ENCODE data around the gene FGGY. TPM values are rescaled to one million over a fixed set of nuclear protein-coding genes. Genes with fewer than 3 reads are reported as not detected.
"Not testable (repeated sequence)": the region's sequence is repeated elsewhere in the genome, so short reads cannot be mapped to it uniquely, and the experiment has no call there.

The FGGY gene
- total and polyA plus RNA-seq, 3 experiments from 2014 or later, result 5.3 to 7.9 (median 6.6) TPM

- Mint-ChIP-seq H3K4me3 (peak overlapping the region in 1 of 7 donors; percentile 45), H3K9me3 (peaks cover 0 to 7% (median 5%) of the 10 kb centered on the region in 5 donors), H3K4me1 (peaks cover 9 to 23% (median 12%) of the 10 kb centered on the region in 3 donors), H3K27me3 (peaks cover 0 to 3% of the 10 kb centered on the region in 2 donors), H3K27ac (peak overlapping the region in 1 of 8 donors; percentile 64), H3K36me3 (peaks cover 0 to 25% (median 4%) of the 10 kb centered on the region in 3 donors)
- DNase-seq, result no peak
- Histone ChIP-seq H3K27me3 (ENCODE audit: insufficient read depth, low read length, poor library complexity, severe bottlenecking) (no peaks in the 10 kb centered on the region), H3K4me1 (ENCODE audit: insufficient read depth, low read length) (peaks cover 8% of the 10 kb centered on the region), H3K4me3 (ENCODE audit: low read length) (no peak overlapping the region), H3K36me3 (ENCODE audit: insufficient read depth, low read length) (no peaks in the 10 kb centered on the region), H3K9me3 (ENCODE audit: low read length) (no peaks in the 10 kb centered on the region), H3K27ac (ENCODE audit: low read depth, low read length) (no peak overlapping the region)
- ChIA-PET CTCF (no interaction called here), POLR2A (no interaction called here)
These were observed 436.7 kb downstream of the FGGY start for GRCh38 chr1:59733443-59734141.

DNA sequence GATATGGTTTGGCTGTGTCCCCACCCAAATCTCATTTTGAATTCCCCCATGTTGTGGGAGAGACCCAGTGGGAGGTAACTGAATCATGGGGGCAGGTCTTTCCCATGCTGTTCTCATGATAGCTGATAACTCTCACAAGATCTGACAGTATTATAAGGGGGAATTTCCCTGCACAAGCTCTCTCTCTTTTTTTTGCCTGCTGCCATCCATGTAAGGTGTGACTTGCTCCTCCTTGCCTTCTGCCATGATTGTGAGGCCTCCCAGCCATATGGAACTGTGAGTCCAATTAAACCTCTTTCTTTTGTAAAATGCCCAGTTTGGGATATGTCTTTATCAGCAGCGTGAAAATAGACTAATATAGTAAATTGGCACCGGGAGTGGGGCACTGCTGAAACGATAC lies 439.0 kb downstream of the FGGY start:
- H3K9me3 Mint-ChIP-seq; H3K4me3 Mint-ChIP-seq; CTCF ChIA-PET; H3K4me3 ChIP-seq (ENCODE audit: low read length); H3K27me3 ChIP-seq (ENCODE audit: insufficient read depth, low read length, poor library complexity, severe bottlenecking); DNase-seq; H3K9me3 ChIP-seq (ENCODE audit: low read length); POLR2A ChIA-PET; H3K27me3 Mint-ChIP-seq; H3K4me1 ChIP-seq (ENCODE audit: insufficient read depth, low read length); H3K36me3 ChIP-seq (ENCODE audit: insufficient read depth, low read length); H3K27ac Mint-ChIP-seq; H3K27ac ChIP-seq (ENCODE audit: low read depth, low read length): not testable (repeated sequence)
- H3K36me3 Mint-ChIP-seq, result peaks cover 0 to 25% (median 4%) of the 10 kb centered on the region in 3 donors
- peaks cover 8 to 16% (median 9%) of the 10 kb centered on the region in 3 donors for H3K4me1 Mint-ChIP-seq

DNA sequence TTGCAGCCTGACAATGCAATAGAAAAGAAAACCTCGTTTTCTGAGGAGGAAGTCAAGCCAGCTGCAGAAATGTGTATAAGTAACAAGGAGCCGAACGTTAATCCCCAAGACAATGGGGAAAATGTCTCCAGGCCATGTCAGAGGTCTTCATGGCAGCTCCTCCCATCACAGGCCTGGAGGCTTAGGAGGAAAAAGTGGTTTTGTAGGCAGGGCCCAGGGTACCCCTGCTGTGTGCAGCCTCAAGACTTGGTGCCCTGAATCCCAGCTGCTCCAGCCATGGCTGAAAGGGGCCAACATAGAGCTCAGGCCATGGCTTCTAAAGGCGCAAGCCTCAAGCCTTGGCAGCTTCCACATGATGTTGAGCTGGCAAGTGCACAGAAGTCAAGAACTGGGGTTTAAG lies 439.9 kb downstream of the FGGY start:
- Histone ChIP-seq H3K4me3 (ENCODE audit: low read length) (no peak overlapping the region), H3K9me3 (ENCODE audit: low read length) (no peaks in the 10 kb centered on the region), H3K27me3 (ENCODE audit: insufficient read depth, low read length, poor library complexity, severe bottlenecking) (no peaks in the 10 kb centered on the region), H3K4me1 (ENCODE audit: insufficient read depth, low read length) (peaks cover 1% of the 10 kb centered on the region), H3K27ac (ENCODE audit: low read depth, low read length) (no peak overlapping the region), H3K36me3 (ENCODE audit: insufficient read depth, low read length) (no peaks in the 10 kb centered on the region)
- POLR2A ChIA-PET, result no interaction called here
- no peak for DNase-seq
- Mint-ChIP-seq H3K36me3 (peaks cover 0 to 25% (median 4%) of the 10 kb centered on the region in 3 donors), H3K4me3 (no peak overlapping the region), H3K27ac (no peak overlapping the region), H3K27me3 (peaks cover 0 to 3% of the 10 kb centered on the region in 2 donors), H3K4me1 (peaks cover 0 to 8% (median 1%) of the 10 kb centered on the region in 3 donors), H3K9me3 (peaks cover 0 to 7% (median 5%) of the 10 kb centered on the region in 5 donors)
- CTCF ChIA-PET, result no interaction called here

DNA sequence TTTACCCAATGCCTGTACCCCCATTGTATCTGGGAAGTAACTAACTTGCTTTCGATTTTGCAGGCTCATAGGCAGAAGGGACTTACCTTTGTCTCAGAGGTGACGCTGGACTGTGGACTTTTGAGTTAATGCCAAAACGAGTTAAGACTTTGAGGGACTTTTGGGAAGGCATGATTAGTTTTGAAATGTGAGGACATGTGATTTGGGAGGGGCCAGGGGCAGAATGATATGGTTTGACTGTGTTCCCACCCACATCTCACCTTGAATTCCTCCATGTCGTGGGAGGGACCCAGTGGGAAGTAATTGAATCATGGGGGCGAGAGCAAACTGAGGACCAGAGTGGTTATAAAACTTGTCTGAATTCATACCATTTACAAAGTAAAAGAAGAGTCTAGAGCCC lies 440.7 kb downstream of the FGGY start:
- no peak overlapping the region for H3K4me3 Mint-ChIP-seq
- CTCF ChIA-PET, result interaction anchor here (1.7 kb wide), 1 partner anchor 22 kb away, joined by 5 read pairs; no protein-coding TSS in a partner anchor

DNA sequence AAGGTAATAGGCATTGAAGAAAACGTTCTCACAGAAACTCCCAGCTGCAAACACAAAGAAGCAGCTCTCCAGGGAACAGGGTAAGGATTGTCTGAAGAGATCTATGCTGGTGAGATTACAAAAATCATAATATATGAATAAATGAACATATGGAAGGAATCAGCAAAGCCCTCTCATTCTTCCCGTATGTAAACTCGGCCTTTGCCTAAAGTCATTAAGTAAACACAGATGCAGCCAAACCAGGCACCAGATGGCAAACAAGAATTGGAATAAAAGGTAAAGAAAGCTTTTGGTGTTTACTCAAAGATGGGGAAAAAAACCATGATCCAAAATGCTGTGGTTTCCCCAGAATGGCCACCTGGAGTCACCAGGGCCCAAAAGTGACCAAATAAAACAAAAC lies 441.3 kb downstream of the FGGY start:
- Mint-ChIP-seq H3K9me3 (peaks cover 0 to 7% (median 5%) of the 10 kb centered on the region in 5 donors), H3K4me3 (no peak overlapping the region), H3K36me3 (peaks cover 0 to 25% (median 4%) of the 10 kb centered on the region in 3 donors), H3K4me1 (no peaks in the 10 kb centered on the region), H3K27ac (no peak overlapping the region), H3K27me3 (peaks cover 0 to 3% of the 10 kb centered on the region in 2 donors)
- ChIA-PET CTCF (interaction anchor here (1.7 kb wide), 1 partner anchor 21 kb away, joined by 5 read pairs; no protein-coding TSS in a partner anchor), POLR2A (no interaction called here)
- H3K4me1 ChIP-seq (ENCODE audit: insufficient read depth, low read length), result no peaks in the 10 kb centered on the region
- DNase-seq, result no peak
- no peaks in the 10 kb centered on the region for H3K36me3 ChIP-seq (ENCODE audit: insufficient read depth, low read length)
- no peak overlapping the region for H3K4me3 ChIP-seq (ENCODE audit: low read length)
- H3K27ac ChIP-seq (ENCODE audit: low read depth, low read length), result no peak overlapping the region
- no peaks in the 10 kb centered on the region for H3K9me3 ChIP-seq (ENCODE audit: low read length)
- no peaks in the 10 kb centered on the region for H3K27me3 ChIP-seq (ENCODE audit: insufficient read depth, low read length, poor library complexity, severe bottlenecking)

More for the DNA sequence above, 440.7 kb downstream of the FGGY start:
- Mint-ChIP-seq H3K27ac (no peak overlapping the region), H3K36me3 (peaks cover 0 to 25% (median 4%) of the 10 kb centered on the region in 3 donors), H3K9me3 (peaks cover 0 to 7% (median 5%) of the 10 kb centered on the region in 5 donors), H3K4me1 (no peaks in the 10 kb centered on the region), H3K27me3 (peaks cover 0 to 3% of the 10 kb centered on the region in 2 donors)
- Histone ChIP-seq H3K4me1 (ENCODE audit: insufficient read depth, low read length) (no peaks in the 10 kb centered on the region), H3K27ac (ENCODE audit: low read depth, low read length) (no peak overlapping the region), H3K9me3 (ENCODE audit: low read length) (no peaks in the 10 kb centered on the region), H3K4me3 (ENCODE audit: low read length) (no peak overlapping the region), H3K27me3 (ENCODE audit: insufficient read depth, low read length, poor library complexity, severe bottlenecking) (no peaks in the 10 kb centered on the region), H3K36me3 (ENCODE audit: insufficient read depth, low read length) (no peaks in the 10 kb centered on the region)
- DNase-seq, result no peak
- POLR2A ChIA-PET, result no interaction called here

DNA sequence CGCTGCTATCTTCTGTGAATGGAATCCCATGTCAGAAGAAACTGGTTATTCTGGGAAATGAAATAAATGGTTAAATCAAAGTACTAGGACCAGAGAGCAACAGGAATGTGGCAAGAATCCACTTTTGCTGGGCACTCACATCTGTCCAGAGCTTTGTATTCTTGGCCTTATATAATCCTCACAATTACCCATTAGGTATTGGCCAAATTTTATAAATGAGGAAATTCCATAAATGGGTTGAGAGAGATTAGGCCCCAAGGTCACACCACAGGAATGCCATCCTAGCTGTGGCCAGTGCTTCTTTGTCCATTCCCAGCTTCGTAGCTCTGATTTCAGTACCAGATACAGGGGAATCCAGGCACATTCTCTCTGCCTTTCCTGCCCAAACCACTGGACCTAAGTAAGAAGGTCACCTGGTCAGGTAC lies 441.7 kb downstream of the FGGY start:
- Histone ChIP-seq H3K36me3 (ENCODE audit: insufficient read depth, low read length) (no peaks in the 10 kb centered on the region), H3K9me3 (ENCODE audit: low read length) (no peaks in the 10 kb centered on the region), H3K27me3 (ENCODE audit: insufficient read depth, low read length, poor library complexity, severe bottlenecking) (no peaks in the 10 kb centered on the region), H3K4me1 (ENCODE audit: insufficient read depth, low read length) (no peaks in the 10 kb centered on the region), H3K4me3 (ENCODE audit: low read length) (no peak overlapping the region), H3K27ac (ENCODE audit: low read depth, low read length) (no peak overlapping the region)
- Mint-ChIP-seq H3K4me3 (no peak overlapping the region), H3K9me3 (peaks cover 0 to 7% (median 5%) of the 10 kb centered on the region in 5 donors), H3K27me3 (peaks cover 0 to 1% of the 10 kb centered on the region in 2 donors), H3K4me1 (no peaks in the 10 kb centered on the region), H3K27ac (no peak overlapping the region), H3K36me3 (peaks cover 0 to 25% (median 4%) of the 10 kb centered on the region in 3 donors)
- no peak for DNase-seq
- ChIA-PET CTCF (interaction anchor here (1.7 kb wide), 1 partner anchor 21 kb away, joined by 5 read pairs; no protein-coding TSS in a partner anchor), POLR2A (no interaction called here)

DNA sequence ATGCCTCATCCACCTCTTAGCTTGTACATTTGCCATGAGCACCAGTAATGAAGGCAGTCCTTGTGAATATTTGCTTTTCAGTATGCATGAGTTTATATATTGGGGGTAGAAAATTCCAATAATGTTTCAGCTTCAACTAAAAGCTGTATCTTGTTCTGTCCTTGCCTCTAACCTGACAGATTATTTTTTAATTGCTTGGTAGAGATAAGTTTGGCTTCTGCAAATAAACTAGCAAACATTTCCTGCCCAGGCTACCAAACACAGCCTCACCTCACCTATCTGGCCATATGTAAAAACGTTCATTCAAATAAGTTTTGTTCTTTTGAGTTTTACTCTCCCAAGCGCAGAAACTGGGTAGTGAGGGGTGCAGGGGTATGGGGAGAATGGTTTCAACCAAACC lies 442.2 kb downstream of the FGGY start:
- Histone ChIP-seq H3K36me3 (ENCODE audit: insufficient read depth, low read length) (no peaks in the 10 kb centered on the region), H3K4me1 (ENCODE audit: insufficient read depth, low read length) (no peaks in the 10 kb centered on the region), H3K27ac (ENCODE audit: low read depth, low read length) (no peak overlapping the region), H3K27me3 (ENCODE audit: insufficient read depth, low read length, poor library complexity, severe bottlenecking) (no peaks in the 10 kb centered on the region), H3K4me3 (ENCODE audit: low read length) (no peak overlapping the region), H3K9me3 (ENCODE audit: low read length) (no peaks in the 10 kb centered on the region)
- H3K9me3 Mint-ChIP-seq, result peaks cover 0 to 7% (median 5%) of the 10 kb centered on the region in 5 donors
- no peaks in the 10 kb centered on the region for H3K4me1 Mint-ChIP-seq
- peaks cover 0 to 25% (median 4%) of the 10 kb centered on the region in 3 donors for H3K36me3 Mint-ChIP-seq
- ChIA-PET POLR2A (no interaction called here), CTCF (no interaction called here)
- no peak for DNase-seq
- H3K27me3 Mint-ChIP-seq, result peaks cover 0 to 1% of the 10 kb centered on the region in 2 donors
- H3K4me3 Mint-ChIP-seq, result no peak overlapping the region
- no peak overlapping the region for H3K27ac Mint-ChIP-seq

- POLR2A ChIA-PET, result no interaction called here
- Histone ChIP-seq H3K27me3 (ENCODE audit: insufficient read depth, low read length, poor library complexity, severe bottlenecking) (no peaks in the 10 kb centered on the region), H3K9me3 (ENCODE audit: low read length) (no peaks in the 10 kb centered on the region), H3K4me1 (ENCODE audit: insufficient read depth, low read length) (no peaks in the 10 kb centered on the region), H3K36me3 (ENCODE audit: insufficient read depth, low read length) (no peaks in the 10 kb centered on the region), H3K4me3 (ENCODE audit: low read length) (no peak overlapping the region), H3K27ac (ENCODE audit: low read depth, low read length) (no peak overlapping the region)
- H3K27ac Mint-ChIP-seq, result no peak overlapping the region
- H3K27me3 Mint-ChIP-seq, result peaks cover 0 to 1% of the 10 kb centered on the region in 2 donors
- no peak overlapping the region for H3K4me3 Mint-ChIP-seq
- CTCF ChIA-PET, result interaction anchor here (0.9 kb wide), 1 partner anchor 16 kb away, joined by 3 read pairs; no protein-coding TSS in a partner anchor
- H3K36me3 Mint-ChIP-seq, result peaks cover 0 to 4% (median 0%) of the 10 kb centered on the region in 3 donors
- no peak for DNase-seq
- no peaks in the 10 kb centered on the region for H3K9me3 Mint-ChIP-seq
- no peaks in the 10 kb centered on the region for H3K4me1 Mint-ChIP-seq
These were observed 445.6 kb downstream of the FGGY start for GRCh38 chr1:59742526-59742925.
